H9 (cell line): ENCODE measurements around the gene THEM4. TPM values are rescaled to one million over a fixed set of nuclear protein-coding genes. Genes with fewer than 3 reads are reported as not detected.

Experiments used
- DNase-seq: peaks from one replicate; pipeline ENCODE4 v3.0.0-alpha.2; 2017
- H2AFZ ChIP-seq: one replicate; pipeline ENCODE4 v1.6.1; 2013; ENCODE audit warnings: mild to moderate bottlenecking, low read length, control low read depth, moderate library complexity
- H2AK5ac ChIP-seq: 2 replicates; pipeline ENCODE4 v1.6.1; 2013; ENCODE audit warnings: low read length, control low read depth, mixed read lengths; ENCODE audit not compliant: insufficient read length
- H2BK120ac ChIP-seq: one replicate; pipeline ENCODE4 v1.6.1; 2013; ENCODE audit warnings: low read depth, mild to moderate bottlenecking, low read length, control low read depth, inconsistent platforms; ENCODE audit not compliant: poor library complexity, severe bottlenecking
- H2BK12ac ChIP-seq: 2 replicates; pipeline ENCODE4 v1.6.1; 2013; ENCODE audit warnings: low read length, control low read depth, mixed read lengths, low read depth; ENCODE audit not compliant: insufficient read length
- H2BK15ac ChIP-seq: 2 replicates; pipeline ENCODE4 v1.6.1; 2013; ENCODE audit warnings: low read depth, low read length, control low read depth
- H2BK20ac ChIP-seq: one replicate; pipeline ENCODE4 v1.6.1; 2013; ENCODE audit warnings: low read depth, mild to moderate bottlenecking, low read length, control low read depth, inconsistent platforms; ENCODE audit not compliant: poor library complexity, severe bottlenecking
- H2BK5ac ChIP-seq: 2 replicates; pipeline ENCODE4 v1.6.1; 2013; ENCODE audit warnings: low read length, control low read depth, mixed read lengths; ENCODE audit not compliant: insufficient read length
- H3K14ac ChIP-seq: 2 replicates; pipeline ENCODE4 v1.6.1; 2013; ENCODE audit warnings: low read length, control low read depth; ENCODE audit not compliant: insufficient read depth
- H3K18ac ChIP-seq: 2 replicates; pipeline ENCODE4 v1.6.1; 2013; ENCODE audit warnings: low read depth, mild to moderate bottlenecking, mixed read lengths, low read length, control low read depth; ENCODE audit not compliant: insufficient read length
- H3K23ac ChIP-seq: 2 replicates; pipeline ENCODE4 v1.6.1; 2013; ENCODE audit warnings: low read length, control low read depth, mixed read lengths, low read depth; ENCODE audit not compliant: insufficient read length
- H3K23me2 ChIP-seq: 2 replicates; pipeline ENCODE4 v1.6.1; 2013; ENCODE audit warnings: low read depth, mild to moderate bottlenecking, mixed read lengths, low read length, control low read depth; ENCODE audit not compliant: insufficient read length, poor library complexity, severe bottlenecking
- H3K27ac ChIP-seq: 2 replicates; pipeline ENCODE4 v1.5.1; 2013; ENCODE audit warnings: low read length, control low read depth, mixed read lengths, low read depth; ENCODE audit not compliant: insufficient read length
- H3K27me3 ChIP-seq: 2 replicates; pipeline ENCODE4 v1.6.1; 2013; ENCODE audit warnings: low read length, control low read depth, inconsistent platforms; ENCODE audit not compliant: insufficient read depth
- H3K4ac ChIP-seq: 2 replicates; pipeline ENCODE4 v1.6.1; 2013; ENCODE audit warnings: low read depth, mild to moderate bottlenecking, control low read depth, inconsistent platforms, low read length, moderate library complexity
- H3K4me1 ChIP-seq: 2 replicates; pipeline ENCODE4 v1.6.1; 2013; ENCODE audit warnings: low read length, control low read depth, inconsistent platforms; ENCODE audit not compliant: insufficient read depth
- H3K4me2 ChIP-seq: 2 replicates; pipeline ENCODE4 v1.6.1; 2013; ENCODE audit warnings: low read length, control low read depth, mixed read lengths; ENCODE audit not compliant: insufficient read length, insufficient read depth
- H3K56ac ChIP-seq: 2 replicates; pipeline ENCODE4 v1.6.1; 2013; ENCODE audit warnings: low read depth, mild to moderate bottlenecking, mixed read lengths, low read length, control low read depth; ENCODE audit not compliant: insufficient read length
- H3K79me1 ChIP-seq: 2 replicates; pipeline ENCODE4 v1.6.1; 2013; ENCODE audit warnings: low read depth, mild to moderate bottlenecking, moderate library complexity, low read length, control low read depth, inconsistent platforms; ENCODE audit not compliant: insufficient read depth, poor library complexity, severe bottlenecking
- H3K79me2 ChIP-seq: 2 replicates; pipeline ENCODE4 v1.6.1; 2013; ENCODE audit warnings: low read length, control low read depth, inconsistent platforms; ENCODE audit not compliant: insufficient read depth
- H3K9ac ChIP-seq: 2 replicates; pipeline ENCODE4 v1.6.1; 2013; ENCODE audit warnings: low read length, control low read depth, mixed read lengths; ENCODE audit not compliant: insufficient read length; ENCODE audit errors: extremely low read depth
- H3K9me3 ChIP-seq: one replicate; pipeline ENCODE4 v1.6.1; 2013; ENCODE audit warnings: low read depth, low read length, inconsistent platforms; ENCODE audit not compliant: control insufficient read depth
- H3T11ph ChIP-seq: one replicate; pipeline ENCODE4 v1.6.1; 2013; ENCODE audit warnings: mild to moderate bottlenecking, low read length, control low read depth, inconsistent platforms
- H4K20me1 ChIP-seq: one replicate; pipeline ENCODE4 v1.6.1; 2013; ENCODE audit not compliant: control insufficient read depth, insufficient read length, insufficient read depth
- H4K5ac ChIP-seq: 2 replicates; pipeline ENCODE4 v1.6.1; 2013; ENCODE audit warnings: low read depth, mild to moderate bottlenecking, mixed read lengths, low read length, control low read depth; ENCODE audit not compliant: insufficient read length
- H4K8ac ChIP-seq: replicated peaks from 2 replicates; pipeline ENCODE4 v1.6.1; 2013; ENCODE audit warnings: low read length, control low read depth, mixed read lengths, low read depth; ENCODE audit not compliant: insufficient read length
- H4K91ac ChIP-seq: 2 replicates; pipeline ENCODE4 v1.6.1; 2013; ENCODE audit warnings: low read depth, mild to moderate bottlenecking, moderate library complexity, mixed read lengths, low read length, control low read depth; ENCODE audit not compliant: insufficient read length
- H3K27ac Mint-ChIP-seq, 3 experiments: 2 replicates in 2 of 3; 3 replicates in 1 of 3; pipeline ENCODE4 v1.8.0; 2020 to 2021; ENCODE audit warnings: mixed read lengths in 3 of 3, mild to moderate bottlenecking in 1 of 3, moderate library complexity in 1 of 3
- H3K27me3 Mint-ChIP-seq: 2 replicates; pipeline ENCODE4 v1.8.0; 2021; ENCODE audit warnings: low read depth, mild to moderate bottlenecking, moderate library complexity, mixed read lengths
- H3K36me3 Mint-ChIP-seq, 3 experiments: 2 replicates in 2 of 3; 3 replicates in 1 of 3; pipeline ENCODE4 v1.8.0; 2020 to 2021; ENCODE audit warnings: low read depth in 3 of 3, mixed read lengths in 3 of 3; ENCODE audit not compliant: insufficient read depth in 1 of 3
- H3K4me1 Mint-ChIP-seq, 2 experiments: 2 replicates each; pipeline ENCODE4 v1.8.0; 2020; ENCODE audit warnings: mixed read lengths in 2 of 2
- H3K4me3 Mint-ChIP-seq, 2 experiments: 2 replicates in 1 of 2; 3 replicates in 1 of 2; pipeline ENCODE4 v1.8.0; 2020 to 2021; ENCODE audit warnings: mild to moderate bottlenecking in 2 of 2, mixed read lengths in 2 of 2, moderate library complexity in 1 of 2
- H3K9me3 Mint-ChIP-seq, 2 experiments: 2 replicates in 1 of 2; 3 replicates in 1 of 2; pipeline ENCODE4 v1.8.0; 2020; ENCODE audit warnings: mild to moderate bottlenecking in 2 of 2, mixed read lengths in 2 of 2, moderate library complexity in 1 of 2
- WGBS: extraction: QIAGEN DNeasy Blood & Tissue Kit; methylation state at CpG from one replicate; pipeline ENCODE4 v1.1.7; 2013; ENCODE audit warnings: missing lambda C conversion rate, low lambda C conversion rate, mixed read lengths; ENCODE audit not compliant: insufficient read length; ENCODE audit errors: extremely low coverage; 5-methylcytosine and 5-hydroxymethylcytosine counted together
- total RNA-seq: library from RNA; stranded (reverse); gene quantifications from 2 replicates; pipeline ENCODE4 v1.2.1, GENCODE V29; 2021
- TF ChIP-seq, protein P1 (sequence below): fragments of 200-600 bp; sonication (generic); conservative IDR thresholded peaks from 3 replicates; pipeline ENCODE4 v1.8.0; 2021; ENCODE audit warnings: antibody characterized with exemption, mild to moderate bottlenecking

Gene THEM4
- total RNA-seq, 1 experiment from 2014 or later = 10.5 TPM

DNA sequence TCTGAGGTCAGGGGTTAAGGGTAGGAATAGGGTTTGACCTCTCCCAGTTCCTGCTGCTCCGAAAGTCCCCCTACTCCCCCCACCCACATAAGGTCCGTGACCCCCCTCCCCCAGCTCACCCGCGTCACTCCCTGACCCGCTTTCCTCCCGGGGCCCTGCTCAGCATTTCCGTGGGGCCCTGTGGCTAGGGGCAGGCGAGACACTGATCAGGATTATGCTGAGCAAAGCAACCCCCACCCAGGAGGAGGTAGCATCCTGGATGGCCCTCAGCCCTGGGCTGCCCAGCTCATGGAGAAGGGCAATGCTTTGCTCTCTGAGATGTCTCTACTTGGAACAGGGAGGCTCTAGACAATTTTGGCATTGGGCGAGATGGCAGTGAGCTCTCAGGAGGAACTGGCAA, 81.5 kb downstream of the THEM4 start:
- H2BK15ac ChIP-seq = no peak overlapping the region
- no peak overlapping the region for H3K27ac ChIP-seq
- no peak overlapping the region for H2AFZ ChIP-seq
- H3K18ac ChIP-seq = no peak overlapping the region
- no peak overlapping the region for H3K4me2 ChIP-seq
- no peak overlapping the region; the same call in 1 of the 2 replicates for H3K14ac ChIP-seq
- TF ChIP-seq, protein P1, sequence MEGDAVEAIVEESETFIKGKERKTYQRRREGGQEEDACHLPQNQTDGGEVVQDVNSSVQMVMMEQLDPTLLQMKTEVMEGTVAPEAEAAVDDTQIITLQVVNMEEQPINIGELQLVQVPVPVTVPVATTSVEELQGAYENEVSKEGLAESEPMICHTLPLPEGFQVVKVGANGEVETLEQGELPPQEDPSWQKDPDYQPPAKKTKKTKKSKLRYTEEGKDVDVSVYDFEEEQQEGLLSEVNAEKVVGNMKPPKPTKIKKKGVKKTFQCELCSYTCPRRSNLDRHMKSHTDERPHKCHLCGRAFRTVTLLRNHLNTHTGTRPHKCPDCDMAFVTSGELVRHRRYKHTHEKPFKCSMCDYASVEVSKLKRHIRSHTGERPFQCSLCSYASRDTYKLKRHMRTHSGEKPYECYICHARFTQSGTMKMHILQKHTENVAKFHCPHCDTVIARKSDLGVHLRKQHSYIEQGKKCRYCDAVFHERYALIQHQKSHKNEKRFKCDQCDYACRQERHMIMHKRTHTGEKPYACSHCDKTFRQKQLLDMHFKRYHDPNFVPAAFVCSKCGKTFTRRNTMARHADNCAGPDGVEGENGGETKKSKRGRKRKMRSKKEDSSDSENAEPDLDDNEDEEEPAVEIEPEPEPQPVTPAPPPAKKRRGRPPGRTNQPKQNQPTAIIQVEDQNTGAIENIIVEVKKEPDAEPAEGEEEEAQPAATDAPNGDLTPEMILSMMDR = no peak
- no peaks in the 10 kb centered on the region for H3K79me2 ChIP-seq
- no peak overlapping the region for H2BK20ac ChIP-seq
- peaks cover 3% of the 10 kb centered on the region for H3K27me3 Mint-ChIP-seq
- no peak overlapping the region for H3K4ac ChIP-seq
- H4K5ac ChIP-seq = no peak overlapping the region
- no peaks in the 10 kb centered on the region for H3K23me2 ChIP-seq
- no peak overlapping the region for H4K91ac ChIP-seq
- no peak overlapping the region for H3K23ac ChIP-seq
- no peak overlapping the region for H3T11ph ChIP-seq
- H2BK12ac ChIP-seq = no peak overlapping the region
- H3K9ac ChIP-seq = no peak overlapping the region
- no peak overlapping the region for H2BK120ac ChIP-seq
- H3K9me3 ChIP-seq = no peaks in the 10 kb centered on the region
- H3K27ac Mint-ChIP-seq = no peak overlapping the region; a peak in 1 of 7 replicates
- H2BK5ac ChIP-seq = no peak overlapping the region
- no peaks in the 10 kb centered on the region for H3K27me3 ChIP-seq
- H4K8ac ChIP-seq = no peak overlapping the region
- DNase-seq = no peak
- H3K56ac ChIP-seq = no peak overlapping the region
- no CpG with 5 or more reads among the region's 9 CpGs for WGBS
- H3K4me1 ChIP-seq = peaks cover 16% of the 10 kb centered on the region; the same call in 1 of the 2 replicates
- peaks cover 39 to 47% of the 10 kb centered on the region in 2 experiments for H3K4me1 Mint-ChIP-seq
- no peaks in the 10 kb centered on the region for H3K36me3 Mint-ChIP-seq
- H3K9me3 Mint-ChIP-seq = no peaks in the 10 kb centered on the region
- no peak overlapping the region; a peak in 1 of 5 replicates for H3K4me3 Mint-ChIP-seq
- H2AK5ac ChIP-seq = no peak overlapping the region
- H4K20me1 ChIP-seq = no peaks in the 10 kb centered on the region
- no peaks in the 10 kb centered on the region for H3K79me1 ChIP-seq
